A549 (cell line): ENCODE data around the gene PELI1. TPM values are rescaled to one million over a fixed set of nuclear protein-coding genes. Genes with fewer than 3 reads are reported as not detected.

ENCODE experiments used
- ATAC-seq, 2 experiments: fragments of 200-7000 bp in 1 of 2; fragments of >200 bp in 1 of 2; cut with Nextera tagmentation in 1 of 2; cut with Tn5 transposase in 1 of 2; 3 replicates each; pipeline versions ENCODE4 v1.8.0 to v1.9.1; 2018 to 2020; ENCODE audit warnings: mild to moderate bottlenecking in 1 of 2, moderate library complexity in 1 of 2
- CTCF ChIA-PET: fragments of 300-600 bp; sonication (Branson Sonifier 250); formaldehyde crosslinking; extraction: SDS; loops from one replicate; lab custom pipeline; 2021; ENCODE audit warnings: antibody characterized with exemption, inconsistent platforms; lab: Yijun Ruan, JAX
- POLR2A ChIA-PET: fragments of 350-600 bp; formaldehyde crosslinking; extraction: SDS; loops from one replicate; lab custom pipeline; 2021; ENCODE audit warnings: antibody characterized with exemption, inconsistent platforms; lab: Yijun Ruan, JAX
- DNase-seq, 2 experiments: peaks; one replicate each; pipeline versions ENCODE4 v3.0.0 to v3.0.0-alpha.2; 2011 to 2016; ENCODE audit warnings: low read depth in 1 of 2, low spot score in 1 of 2
- FAIRE-seq: peaks from 2 replicates; lab custom pipeline; 2011; peaks lifted over from hg19 to GRCh38; lab: Jason Lieb, UNC
- H3K27ac ChIP-seq, 2 experiments: fragments of >200 bp; sonication (Bioruptor Twin); formaldehyde crosslinking; 3 replicates each; pipeline ENCODE4 v1.5.1; 2016 to 2017
- H3K4me1 ChIP-seq: fragments of >200 bp; sonication (Bioruptor Twin); formaldehyde crosslinking; 3 replicates; pipeline ENCODE4 v1.6.1; 2016
- H3K4me2 ChIP-seq: fragments of >200 bp; sonication (Bioruptor Twin); formaldehyde crosslinking; 3 replicates; pipeline ENCODE4 v1.6.1; 2016
- H3K4me3 ChIP-seq: fragments of >200 bp; sonication (Bioruptor Twin); formaldehyde crosslinking; 3 replicates; pipeline ENCODE4 v1.5.1; 2016
- H3K9me3 ChIP-seq: fragments of >200 bp; sonication (Bioruptor Twin); formaldehyde crosslinking; 3 replicates; pipeline ENCODE4 v1.6.1; 2016
- BCL3 ChIP-seq: fragments of >200 bp; sonication (Bioruptor Twin); formaldehyde crosslinking; IDR thresholded peaks from 3 replicates; pipeline ENCODE4 v1.6.1; 2016
- BHLHE40 ChIP-seq: IDR thresholded peaks from 2 replicates; pipeline ENCODE4 v1.6.1; 2012; ENCODE audit warnings: low read depth, low read length, inconsistent platforms
- CBX8 ChIP-seq: fragments of 200-600 bp; sonication (generic); IDR thresholded peaks from 2 replicates; pipeline ENCODE4 v1.6.1; 2016
- CHD2 ChIP-seq: fragments of 150-350 bp; IDR thresholded peaks from 2 replicates; pipeline ENCODE4 v1.6.1; 2014; ENCODE audit warnings: low read length; ENCODE audit not compliant: partially characterized antibody
- CHD4 ChIP-seq: fragments of 200-600 bp; sonication (generic); IDR thresholded peaks from 2 replicates; pipeline ENCODE4 v1.6.1; 2016; ENCODE audit warnings: antibody characterized with exemption, mild to moderate bottlenecking, borderline replicate concordance
- CTCF ChIP-seq: fragments of >200 bp; sonication (Bioruptor Twin); formaldehyde crosslinking; IDR thresholded peaks from 3 replicates; pipeline ENCODE4 v1.5.1; 2016
- EHF ChIP-seq: fragments of 250-450 bp; sonication (Bioruptor Pico); IDR thresholded peaks from 2 replicates; pipeline ENCODE4 v1.5.0; 2020; ENCODE audit warnings: mild to moderate bottlenecking
- EHMT2 ChIP-seq: fragments of 200-600 bp; sonication (generic); IDR thresholded peaks from 2 replicates; pipeline ENCODE4 v1.6.1; 2016; ENCODE audit warnings: antibody characterized with exemption, low read depth, mild to moderate bottlenecking, moderate library complexity
- EP300 ChIP-seq, 2 experiments: fragments of >200 bp; sonication (Bioruptor Twin); formaldehyde crosslinking; IDR thresholded peaks; 2 replicates in 1 of 2; 3 replicates in 1 of 2; pipeline ENCODE4 v1.6.1; 2016 to 2017
- FOSL2 ChIP-seq, 2 experiments: fragments of 450-650 bp in 1 of 2; fragments of >200 bp in 1 of 2; sonication (Bioruptor Twin) in 1 of 2; formaldehyde crosslinking; IDR thresholded peaks; 2 replicates each; pipeline versions ENCODE4 v1.5.0 to v1.6.1; 2016 to 2020; ENCODE audit warnings: mild to moderate bottlenecking in 1 of 2, moderate library complexity in 1 of 2
- GATA3 ChIP-seq: IDR thresholded peaks from 2 replicates; pipeline ENCODE4 v1.6.1; 2012; ENCODE audit warnings: borderline replicate concordance
- HDAC2 ChIP-seq: fragments of 200-600 bp; sonication (generic); IDR thresholded peaks from 2 replicates; pipeline ENCODE4 v1.6.1; 2016
- MAZ ChIP-seq: fragments of 150-350 bp; IDR thresholded peaks from 2 replicates; pipeline ENCODE4 v1.6.1; 2014; ENCODE audit warnings: antibody characterized with exemption, low read depth, low read length, borderline replicate concordance
- PHF8 ChIP-seq: fragments of 200-600 bp; sonication (generic); IDR thresholded peaks from 2 replicates; pipeline ENCODE4 v1.6.1; 2016; ENCODE audit warnings: low read depth, mild to moderate bottlenecking, antibody characterized with exemption, moderate library complexity, borderline replicate concordance
- TFCP2L1 ChIP-seq: fragments of 250-450 bp; sonication (Bioruptor Pico); IDR thresholded peaks from 2 replicates; pipeline ENCODE4 v1.5.0; 2021; ENCODE audit warnings: mild to moderate bottlenecking
- ZC3H11A ChIP-seq: fragments of 450-650 bp; IDR thresholded peaks from 2 replicates; pipeline ENCODE4 v1.6.1; 2014; ENCODE audit warnings: antibody characterized with exemption, mild to moderate bottlenecking
- WGBS: methylation state at CpG from one replicate; pipeline ENCODE4 v1.1.6; 2017; ENCODE audit errors: missing lambda C conversion rate; 5-methylcytosine and 5-hydroxymethylcytosine counted together
- polyA plus RNA-seq, 4 experiments: library from polyadenylated mRNA; depleted of rRNA in 3 of 4; stranded (reverse); fragments of >200 nt; fragmentation: RNase III in 1 of 4; extraction: RNeasy Plus Mini Kit Qiagen cat#74134 plus additional on column Dnase treatment in 1 of 4; gene quantifications; 2 replicates in 3 of 4; 3 replicates in 1 of 4; pipeline ENCODE4 v1.2.3, GENCODE V29; 2011 to 2017
- TF ChIP-seq, protein P1 (sequence below): fragments of 250-450 bp; sonication (Bioruptor Pico); IDR thresholded peaks from 2 replicates; pipeline ENCODE4 v1.5.0; 2021; ENCODE audit warnings: mild to moderate bottlenecking, moderate library complexity, borderline replicate concordance
- TF ChIP-seq, protein P2 (sequence below): fragments of 450-650 bp; IDR thresholded peaks from 2 replicates; pipeline ENCODE4 v1.6.1; 2014; ENCODE audit warnings: antibody characterized with exemption
- TF ChIP-seq, protein P3 (sequence below): IDR thresholded peaks from 2 replicates; pipeline ENCODE4 v1.6.1; 2012

The PELI1 gene
- polyA plus RNA-seq, 2 of the 4 experiments (the other 2 are of a cell fraction), result 2.1 to 5.1 TPM

GRCh38 chr2:64119369-64119768, 24.9 kb downstream of the PELI1 start:
- H3K4me1 ChIP-seq, result peaks cover 8% of the 10 kb centered on the region; the same call in 1 of the 3 replicates
- DNase-seq (no peak), ATAC-seq (no peak), FAIRE-seq (peak; percentile 32)
- 72% methylated on average over 4 of the region's 4 CpGs for WGBS
- H3K27ac ChIP-seq, result no peak overlapping the region
- H3K4me2 ChIP-seq, result no peak overlapping the region
- POLR2A ChIA-PET, result interaction anchor here (0.6 kb wide), 1 partner anchor 22 kb away, joined by 3 read pairs; no protein-coding TSS in a partner anchor
- no peak overlapping the region for H3K4me3 ChIP-seq
- H3K9me3 ChIP-seq, result no peaks in the 10 kb centered on the region
- TF ChIP-seq MAZ (no peak), ZC3H11A (no peak), CHD2 (no peak), EHMT2 (no peak), EHF (CRISPR knock-in tag) (no peak), PHF8 (no peak), TFCP2L1 (CRISPR knock-in tag) (no peak), CHD4 (no peak), CBX8 (no peak), FOSL2 (IDR thresholded peaks at IDR 0.05) (no peak), FOSL2 (CRISPR knock-in tag; IDR thresholded peaks at IDR 0.05) (no peak), CTCF (no peak), BHLHE40 (no peak)
- TF ChIP-seq, protein P1, sequence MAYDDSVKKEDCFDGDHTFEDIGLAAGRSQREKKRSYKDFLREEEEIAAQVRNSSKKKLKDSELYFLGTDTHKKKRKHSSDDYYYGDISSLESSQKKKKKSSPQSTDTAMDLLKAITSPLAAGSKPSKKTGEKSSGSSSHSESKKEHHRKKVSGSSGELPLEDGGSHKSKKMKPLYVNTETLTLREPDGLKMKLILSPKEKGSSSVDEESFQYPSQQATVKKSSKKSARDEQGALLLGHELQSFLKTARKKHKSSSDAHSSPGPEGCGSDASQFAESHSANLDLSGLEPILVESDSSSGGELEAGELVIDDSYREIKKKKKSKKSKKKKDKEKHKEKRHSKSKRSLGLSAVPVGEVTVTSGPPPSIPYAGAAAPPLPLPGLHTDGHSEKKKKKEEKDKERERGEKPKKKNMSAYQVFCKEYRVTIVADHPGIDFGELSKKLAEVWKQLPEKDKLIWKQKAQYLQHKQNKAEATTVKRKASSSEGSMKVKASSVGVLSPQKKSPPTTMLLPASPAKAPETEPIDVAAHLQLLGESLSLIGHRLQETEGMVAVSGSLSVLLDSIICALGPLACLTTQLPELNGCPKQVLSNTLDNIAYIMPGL (CRISPR knock-in tag), result no peak
- CTCF ChIA-PET, result interaction anchor here (1.0 kb wide), 1 partner anchor 13 kb away, joined by 3 read pairs; no protein-coding TSS in a partner anchor

GRCh38 chr2:64115808-64116598, 28.2 kb downstream of the PELI1 start:
- no peak overlapping the region for H3K4me3 ChIP-seq
- ATAC-seq, result no peak
- FAIRE-seq, result peak; percentile 46
- TF ChIP-seq PHF8 (no peak), CHD4 (no peak), BCL3 (no peak), CHD2 (no peak), EP300 (IDR thresholded peaks at IDR 0.05) (no peak), GATA3 (no peak), CBX8 (no peak), EHF (CRISPR knock-in tag) (no peak), HDAC2 (no peak)
- TF ChIP-seq, protein P2, sequence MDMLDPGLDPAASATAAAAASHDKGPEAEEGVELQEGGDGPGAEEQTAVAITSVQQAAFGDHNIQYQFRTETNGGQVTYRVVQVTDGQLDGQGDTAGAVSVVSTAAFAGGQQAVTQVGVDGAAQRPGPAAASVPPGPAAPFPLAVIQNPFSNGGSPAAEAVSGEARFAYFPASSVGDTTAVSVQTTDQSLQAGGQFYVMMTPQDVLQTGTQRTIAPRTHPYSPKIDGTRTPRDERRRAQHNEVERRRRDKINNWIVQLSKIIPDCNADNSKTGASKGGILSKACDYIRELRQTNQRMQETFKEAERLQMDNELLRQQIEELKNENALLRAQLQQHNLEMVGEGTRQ, result no peak
- TF ChIP-seq, protein P3, sequence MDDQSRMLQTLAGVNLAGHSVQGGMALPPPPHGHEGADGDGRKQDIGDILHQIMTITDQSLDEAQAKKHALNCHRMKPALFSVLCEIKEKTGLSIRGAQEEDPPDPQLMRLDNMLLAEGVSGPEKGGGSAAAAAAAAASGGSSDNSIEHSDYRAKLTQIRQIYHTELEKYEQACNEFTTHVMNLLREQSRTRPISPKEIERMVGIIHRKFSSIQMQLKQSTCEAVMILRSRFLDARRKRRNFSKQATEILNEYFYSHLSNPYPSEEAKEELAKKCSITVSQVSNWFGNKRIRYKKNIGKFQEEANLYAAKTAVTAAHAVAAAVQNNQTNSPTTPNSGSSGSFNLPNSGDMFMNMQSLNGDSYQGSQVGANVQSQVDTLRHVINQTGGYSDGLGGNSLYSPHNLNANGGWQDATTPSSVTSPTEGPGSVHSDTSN, result no peak
- 43% methylated on average over 2 of the region's 2 CpGs for WGBS
- H3K27ac ChIP-seq, result no peak overlapping the region
- H3K4me1 ChIP-seq, result peaks cover 19% of the 10 kb centered on the region; the same call in 1 of the 3 replicates
- ChIA-PET CTCF (no interaction called here), POLR2A (no interaction called here)
- DNase-seq, result no peak
- peak overlapping the region; percentile 11; the same call in 1 of the 3 replicates for H3K4me2 ChIP-seq
- H3K9me3 ChIP-seq, result no peaks in the 10 kb centered on the region
